Tibial artery (tissue), 4 donors: ENCODE data around the gene VPS41.

Source experiments
- DNase-seq, 2 donors: peaks; one replicate each; pipeline ENCODE4 v3.0.0-alpha.2; 2019
- H3K27ac ChIP-seq, 2 donors: fragments of 200-600 bp; sonication (generic) in 1 of 2; 1 replicate in 1 of 2; 2 replicates in 1 of 2; pipeline ENCODE4 v1.5.1; 2018 to 2019; ENCODE audit warnings: mild to moderate bottlenecking in 1 of 2
- H3K27me3 ChIP-seq, 2 donors: fragments of 200-600 bp; sonication (generic) in 1 of 2; one replicate each; pipeline versions ENCODE4 v1.5.1 to v1.6.0; 2016 to 2019
- H3K36me3 ChIP-seq, 3 donors: fragments of 200-600 bp; sonication (generic) in 2 of 3; one replicate each; pipeline ENCODE4 v1.5.1; 2016 to 2019; ENCODE audit warnings: mild to moderate bottlenecking in 2 of 3
- H3K4me1 ChIP-seq, 4 donors: fragments of 200-600 bp; sonication (generic) in 2 of 4; 1 replicate in 3 of 4; 2 replicates in 1 of 4; pipeline ENCODE4 v1.5.1; 2016 to 2019
- H3K4me3 ChIP-seq, 2 donors: fragments of 200-600 bp; sonication (generic) in 1 of 2; 1 replicate in 1 of 2; 2 replicates in 1 of 2; pipeline ENCODE4 v1.5.1; 2018 to 2019; ENCODE audit warnings: mild to moderate bottlenecking in 2 of 2
- H3K9me3 ChIP-seq, 3 donors: fragments of 200-600 bp; sonication (generic) in 1 of 3; one replicate each; pipeline ENCODE4 v1.5.1; 2016 to 2019
- intact Hi-C: fragments of 100-400 bp; cut with DNase I; formaldehyde crosslinking; loops from one replicate; pipeline ENCODE4 v1.15.0; 2023; ENCODE audit warnings: low total_unique reads
- TF ChIP-seq, protein P1 (sequence below), 2 experiments: fragments of 200-600 bp in 1 of 2; fragments of 450-650 bp in 1 of 2; IDR thresholded peaks; one replicate each; pipeline ENCODE4 v1.5.1; 2017 to 2019; ENCODE audit warnings: antibody characterized with exemption in 2 of 2, mild to moderate bottlenecking in 1 of 2, moderate library complexity in 1 of 2

Gene VPS41

DNA sequence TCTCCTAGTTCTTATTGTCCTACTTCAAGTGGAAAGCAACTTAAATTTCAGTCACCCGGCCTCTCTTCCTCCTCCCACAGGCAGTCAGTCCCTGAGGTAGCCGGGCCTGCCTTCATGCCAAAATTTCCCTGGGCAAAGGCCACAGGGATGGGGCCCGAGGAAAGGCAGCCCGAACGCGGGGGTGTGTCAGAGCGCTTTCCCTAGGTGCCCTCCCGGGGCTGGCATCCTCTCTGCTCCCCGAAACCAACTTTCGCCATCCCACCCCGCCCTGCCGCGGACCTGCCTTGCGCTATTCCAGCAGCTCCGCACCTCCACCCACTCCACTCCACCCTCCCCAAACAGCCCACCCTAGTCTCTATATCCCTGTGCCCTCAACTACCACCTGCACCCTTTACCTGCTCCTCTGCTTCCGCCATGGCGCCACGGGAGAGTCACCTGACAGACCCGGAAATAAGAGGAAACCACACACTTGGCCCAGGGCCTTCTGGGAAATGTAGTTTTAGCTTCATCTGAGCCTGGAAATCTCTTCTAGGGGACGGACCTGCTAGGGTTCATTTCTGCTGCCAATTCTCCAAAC is at the start of gene VPS41:
TSS of gene VPS41 (minus strand) at position 433 of the 577 bp plus-strand sequence. CDS start at position 416, 17 bp downstream.
- DNase-seq, result peak; percentile 85 to 88
- H3K27me3 ChIP-seq, result no peaks in the 10 kb centered on the region
- peak within 1 kb of the TSS; percentile 93 for H3K4me3 ChIP-seq
- peaks cover 0 to under 1% (median 0%) of the 10 kb centered on the region in 3 donors for H3K36me3 ChIP-seq
- TF ChIP-seq, protein P1, sequence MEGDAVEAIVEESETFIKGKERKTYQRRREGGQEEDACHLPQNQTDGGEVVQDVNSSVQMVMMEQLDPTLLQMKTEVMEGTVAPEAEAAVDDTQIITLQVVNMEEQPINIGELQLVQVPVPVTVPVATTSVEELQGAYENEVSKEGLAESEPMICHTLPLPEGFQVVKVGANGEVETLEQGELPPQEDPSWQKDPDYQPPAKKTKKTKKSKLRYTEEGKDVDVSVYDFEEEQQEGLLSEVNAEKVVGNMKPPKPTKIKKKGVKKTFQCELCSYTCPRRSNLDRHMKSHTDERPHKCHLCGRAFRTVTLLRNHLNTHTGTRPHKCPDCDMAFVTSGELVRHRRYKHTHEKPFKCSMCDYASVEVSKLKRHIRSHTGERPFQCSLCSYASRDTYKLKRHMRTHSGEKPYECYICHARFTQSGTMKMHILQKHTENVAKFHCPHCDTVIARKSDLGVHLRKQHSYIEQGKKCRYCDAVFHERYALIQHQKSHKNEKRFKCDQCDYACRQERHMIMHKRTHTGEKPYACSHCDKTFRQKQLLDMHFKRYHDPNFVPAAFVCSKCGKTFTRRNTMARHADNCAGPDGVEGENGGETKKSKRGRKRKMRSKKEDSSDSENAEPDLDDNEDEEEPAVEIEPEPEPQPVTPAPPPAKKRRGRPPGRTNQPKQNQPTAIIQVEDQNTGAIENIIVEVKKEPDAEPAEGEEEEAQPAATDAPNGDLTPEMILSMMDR (IDR thresholded peaks at IDR 0.05), result no peak
- intact Hi-C loops, result no loop called here
- H3K4me1 ChIP-seq, result peaks cover 0 to 10% (median 4%) of the 10 kb centered on the region in 4 donors
- no peaks in the 10 kb centered on the region for H3K9me3 ChIP-seq
- peak within 1 kb of the TSS; percentile 68 to 82 for H3K27ac ChIP-seq

DNA sequence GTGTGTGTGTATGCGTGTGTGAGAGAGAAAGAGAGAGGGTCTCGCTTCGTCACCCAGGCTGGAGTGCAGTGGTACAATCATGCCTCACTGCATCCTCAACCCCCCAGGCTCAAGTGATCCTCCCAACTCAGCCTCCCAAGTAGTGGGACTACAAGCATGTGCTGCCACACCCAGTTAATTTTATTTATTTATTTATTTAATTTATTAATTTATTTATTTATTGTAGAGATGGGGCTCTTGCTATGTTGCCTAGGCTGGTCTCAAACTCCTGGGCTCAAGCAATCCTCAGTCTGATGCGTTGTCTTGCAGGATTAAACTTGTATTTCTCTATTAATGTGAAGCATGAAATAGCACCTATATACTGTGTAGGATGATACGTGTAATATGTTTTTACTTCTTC is 46.9 kb upstream of the VPS41 start:
- TF ChIP-seq, protein P1 (IDR thresholded peaks at IDR 0.05), result no peak
- Histone ChIP-seq H3K36me3 (no peaks in the 10 kb centered on the region), H3K4me1 (no peaks in the 10 kb centered on the region), H3K4me3 (no peak overlapping the region), H3K9me3 (no peaks in the 10 kb centered on the region), H3K27me3 (no peaks in the 10 kb centered on the region), H3K27ac (no peak overlapping the region)
- intact Hi-C loops, result no loop called here
- DNase-seq, result no peak

DNA sequence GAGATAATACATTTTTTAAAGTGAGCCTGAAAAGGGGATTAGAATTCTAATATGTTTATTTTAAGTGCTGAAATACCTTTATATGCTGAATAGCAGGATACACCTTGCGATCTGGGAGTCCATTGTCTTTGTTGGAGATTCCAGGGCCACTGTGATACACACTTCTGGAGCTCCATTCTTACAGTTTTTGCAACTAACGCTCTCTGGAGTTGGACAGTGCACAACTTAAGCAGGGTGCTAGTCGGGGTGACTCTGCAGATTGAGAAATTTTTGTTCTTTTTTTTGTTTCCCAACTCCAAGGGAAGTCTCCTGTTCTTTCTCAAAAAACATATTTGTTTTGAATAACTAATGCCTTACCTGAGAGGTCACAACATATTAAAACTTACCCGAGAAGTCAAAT is 45.0 kb upstream of the VPS41 start:
- Histone ChIP-seq H3K36me3 (no peaks in the 10 kb centered on the region), H3K27me3 (no peaks in the 10 kb centered on the region), H3K9me3 (no peaks in the 10 kb centered on the region), H3K4me1 (peaks cover 0 to 18% (median 7%) of the 10 kb centered on the region in 4 donors), H3K4me3 (no peak overlapping the region), H3K27ac (no peak overlapping the region)
- intact Hi-C loops, result no loop called here
- DNase-seq, result no peak
- TF ChIP-seq, protein P1 (IDR thresholded peaks at IDR 0.05), result no peak

DNA sequence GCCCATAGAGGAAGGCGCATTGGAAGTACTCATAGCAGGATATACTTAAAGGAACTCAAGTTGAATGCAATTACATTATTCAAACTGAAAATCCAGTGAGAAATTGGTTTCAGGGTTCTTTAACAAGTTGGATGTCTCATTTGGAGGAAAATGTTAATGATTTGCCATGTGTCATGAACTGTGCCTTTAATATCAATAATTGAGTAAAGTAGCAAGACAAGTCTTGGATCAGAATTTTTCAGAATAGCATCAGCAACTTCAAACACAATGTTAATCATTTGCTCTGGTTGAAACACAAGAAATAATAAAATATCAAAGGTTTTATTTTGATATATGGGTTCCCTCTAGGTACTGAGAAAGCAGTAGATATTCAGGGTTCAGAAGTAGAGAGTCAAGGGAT is 44.2 kb upstream of the VPS41 start:
- intact Hi-C loops, result no loop called here
- TF ChIP-seq, protein P1 (IDR thresholded peaks at IDR 0.05), result no peak
- no peaks in the 10 kb centered on the region for H3K9me3 ChIP-seq

DNA sequence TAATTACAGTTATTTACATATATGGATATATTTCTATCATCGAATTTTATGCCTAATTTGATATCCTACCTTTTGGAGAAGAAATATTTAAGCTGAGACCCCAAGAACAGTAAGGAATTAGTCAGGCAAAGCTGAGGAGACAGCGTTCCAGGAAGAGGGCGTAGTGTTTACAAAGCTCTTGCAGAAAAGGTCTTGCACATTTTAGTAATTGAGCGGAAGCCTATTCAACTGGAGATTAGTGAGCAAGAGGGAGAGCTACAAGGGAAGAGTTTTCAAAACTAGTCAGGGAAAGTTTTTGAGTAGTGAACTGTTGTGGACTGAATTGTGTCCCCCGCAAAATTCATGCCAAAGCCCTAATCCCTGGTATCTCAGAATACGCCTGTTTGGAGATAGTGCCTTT is 42.2 kb upstream of the VPS41 start:
- intact Hi-C loops, result no loop called here

More for the DNA sequence above, 44.2 kb upstream of the VPS41 start:
- no peak for DNase-seq
- no peaks in the 10 kb centered on the region for H3K27me3 ChIP-seq
- H3K27ac ChIP-seq, result no peak overlapping the region
- no peaks in the 10 kb centered on the region for H3K36me3 ChIP-seq
- peaks cover 0 to 20% (median 7%) of the 10 kb centered on the region in 4 donors for H3K4me1 ChIP-seq
- H3K4me3 ChIP-seq, result no peak overlapping the region

More for the DNA sequence above, 42.2 kb upstream of the VPS41 start:
- Histone ChIP-seq H3K4me3 (no peak overlapping the region), H3K4me1 (peaks cover 0 to 20% (median 7%) of the 10 kb centered on the region in 4 donors), H3K27ac (no peak overlapping the region), H3K36me3 (no peaks in the 10 kb centered on the region), H3K27me3 (no peaks in the 10 kb centered on the region), H3K9me3 (no peaks in the 10 kb centered on the region)
- no peak for DNase-seq
- TF ChIP-seq, protein P1 (IDR thresholded peaks at IDR 0.05), result no peak
